Mucosa of descending colon (tissue), 3 donors: ENCODE data around the gene RS1. TPM values are rescaled to one million over a fixed set of nuclear protein-coding genes. Genes with fewer than 3 reads are reported as not detected.

Experiments used
- ATAC-seq: fragments of 200-7000 bp; cut with Tn5 transposase; one replicate; pipeline ENCODE4 v1.9.1; 2020; ENCODE audit warnings: mild to moderate bottlenecking, moderate library complexity
- DNase-seq, 3 donors: peaks; one replicate each; pipeline ENCODE4 v3.0.0-alpha.2; 2020
- H3K36me3 ChIP-seq: fragments of 200-600 bp; one replicate; pipeline ENCODE4 v1.8.0; 2021; ENCODE audit warnings: low read depth, mild to moderate bottlenecking
- H3K4me1 ChIP-seq: fragments of 200-600 bp; one replicate; pipeline ENCODE4 v1.8.0; 2021; ENCODE audit warnings: low read depth, mild to moderate bottlenecking
- H3K4me3 ChIP-seq: fragments of 200-600 bp; one replicate; pipeline ENCODE4 v1.8.0; 2021; ENCODE audit warnings: mild to moderate bottlenecking
- H3K9me3 ChIP-seq: fragments of 200-600 bp; one replicate; pipeline ENCODE4 v1.8.0; 2021; ENCODE audit warnings: mild to moderate bottlenecking
- CTCF ChIP-seq: fragments of 200-600 bp; IDR thresholded peaks from one replicate; pipeline ENCODE4 v1.8.0; 2022; ENCODE audit warnings: antibody characterized with exemption, mild to moderate bottlenecking
- intact Hi-C, 2 donors: fragments of 100-400 bp; cut with DNase I in 1 of 2; cut with micrococcal nuclease in 1 of 2; formaldehyde crosslinking; loops; one replicate each; pipeline versions ENCODE4 v1.11.0 to v1.11.1; 2022; cut with DNase I, micrococcal nuclease
- total RNA-seq, 3 donors: library from RNA; stranded (reverse); fragmentation: NEBNext Ultra II Directional in 2 of 3; extraction: Animal tissue kit (Norgen Biotek cat#: 25700) in 2 of 3; gene quantifications; one replicate each; pipeline versions ENCODE4 v1.2.1 to v1.2.4, GENCODE V29; 2021 to 2023
- donor health status: DM: no; HTN: no; CAD: no; lungs with moderate emphysema.
- donor health status: DM: no; HTN: no; CAD: no.
- donor health status: DM: no; HTN: yes; CAD: no.

RS1 gene
- total RNA-seq, 3 donors from 2014 or later = not detected

GRCh38 chrX:18650662-18651061, 21.2 kb downstream of the RS1 start:
- ATAC-seq (no peak), DNase-seq (no peak)
- H3K36me3 ChIP-seq = no peaks in the 10 kb centered on the region
- no peaks in the 10 kb centered on the region for H3K4me1 ChIP-seq
- no peaks in the 10 kb centered on the region for H3K9me3 ChIP-seq
- intact Hi-C loops = no loop called here
- no peak for TF ChIP-seq CTCF
- H3K4me3 ChIP-seq = no peak overlapping the region

- intact Hi-C loops = no loop called here
- H3K4me3 ChIP-seq = no peak overlapping the region
- no peaks in the 10 kb centered on the region for H3K4me1 ChIP-seq
- DNase-seq (no peak), ATAC-seq (no peak)
- H3K36me3 ChIP-seq = no peaks in the 10 kb centered on the region
- no peaks in the 10 kb centered on the region for H3K9me3 ChIP-seq
- no peak for TF ChIP-seq CTCF
These were observed 22.4 kb downstream of the RS1 start for GRCh38 chrX:18649498-18649951.

- H3K4me3 ChIP-seq = no peak overlapping the region
- intact Hi-C loops = no loop called here
- no peak for TF ChIP-seq CTCF
- H3K36me3 ChIP-seq = no peaks in the 10 kb centered on the region
- DNase-seq (no peak), ATAC-seq (no peak)
- H3K9me3 ChIP-seq = no peaks in the 10 kb centered on the region
- no peaks in the 10 kb centered on the region for H3K4me1 ChIP-seq
These were observed 24.3 kb downstream of the RS1 start for GRCh38 chrX:18647621-18648020.

GRCh38 chrX:18643853-18644252, 28.1 kb downstream of the RS1 start:
- no peak for TF ChIP-seq CTCF
- intact Hi-C loops = no loop called here
- Histone ChIP-seq H3K4me3 (no peak overlapping the region), H3K9me3 (no peaks in the 10 kb centered on the region), H3K4me1 (no peaks in the 10 kb centered on the region), H3K36me3 (no peaks in the 10 kb centered on the region)
- DNase-seq (no peak), ATAC-seq (no peak)

GRCh38 chrX:18643243-18643642, 28.7 kb downstream of the RS1 start:
- DNase-seq (no peak), ATAC-seq (no peak)
- H3K4me3 ChIP-seq = no peak overlapping the region
- intact Hi-C loops = no loop called here
- no peaks in the 10 kb centered on the region for H3K4me1 ChIP-seq
- no peak for TF ChIP-seq CTCF
- H3K36me3 ChIP-seq = no peaks in the 10 kb centered on the region
- no peaks in the 10 kb centered on the region for H3K9me3 ChIP-seq

GRCh38 chrX:18640686-18641085, 31.2 kb downstream of the RS1 start:
- no peak for ATAC-seq
- no peaks in the 10 kb centered on the region for H3K4me1 ChIP-seq

More at GRCh38 chrX:18640686-18641085, 31.2 kb downstream of the RS1 start:
- no peak for DNase-seq
- Histone ChIP-seq H3K36me3 (no peaks in the 10 kb centered on the region), H3K9me3 (no peaks in the 10 kb centered on the region), H3K4me3 (no peak overlapping the region)
- no peak for TF ChIP-seq CTCF
- intact Hi-C loops = no loop called here
